CD4-positive, alpha-beta T cell (primary cell): ENCODE measurements around the gene TKFC. TPM values are rescaled to one million over a fixed set of nuclear protein-coding genes. Genes with fewer than 3 reads are reported as not detected.
"Not testable (repeated sequence)": the region's sequence is repeated elsewhere in the genome, so short reads cannot be mapped to it uniquely, and the experiment has no call there.

ENCODE experiments used
- ATAC-seq: fragments of 200-7000 bp; cut with Tn5 transposase; one replicate; pipeline ENCODE4 v1.10.0; 2022; ENCODE audit warnings: mild to moderate bottlenecking; ENCODE audit not compliant: poor library complexity
- CTCF ChIA-PET: fragments of 350-600 bp; sonication (Branson Sonifier 250); formaldehyde crosslinking; loops from one replicate; lab custom pipeline; 2021; ENCODE audit warnings: antibody characterized with exemption, inconsistent platforms; lab: Charles Lee
- POLR2A ChIA-PET: fragments of 350-600 bp; sonication (Branson Sonifier 250); formaldehyde crosslinking; loops from one replicate; lab custom pipeline; 2021; ENCODE audit warnings: antibody characterized with exemption, inconsistent platforms; lab: Charles Lee
- DNase-seq, 14 experiments: peaks; one replicate each; pipeline ENCODE4 v3.0.0-alpha.2; 2013 to 2020; ENCODE audit warnings: mixed read lengths in 2 of 14
- H3K27ac ChIP-seq, 2 donors: one replicate each; pipeline versions ENCODE4 v1.5.1 to v1.7.0; 2013; ENCODE audit warnings: low read length in 2 of 2, low read depth in 1 of 2, mild to moderate bottlenecking in 1 of 2
- H3K27me3 ChIP-seq, 2 experiments: 1 replicate in 1 of 2; 2 replicates in 1 of 2; pipeline versions ENCODE4 v1.6.1 to v1.7.0; 2013; ENCODE audit warnings: low read length in 2 of 2, control low read depth in 1 of 2, mild to moderate bottlenecking in 1 of 2, moderate library complexity in 1 of 2; ENCODE audit not compliant: insufficient read depth in 2 of 2, control insufficient read depth in 1 of 2
- H3K36me3 ChIP-seq: one replicate; pipeline ENCODE4 v1.6.1; 2013; ENCODE audit warnings: low read length, control low read depth; ENCODE audit not compliant: insufficient read depth
- H3K4me1 ChIP-seq: one replicate; pipeline ENCODE4 v1.6.1; 2013; ENCODE audit warnings: low read length, control low read depth; ENCODE audit not compliant: insufficient read depth
- H3K4me3 ChIP-seq: one replicate; pipeline ENCODE4 v1.5.1; 2013; ENCODE audit warnings: mild to moderate bottlenecking, low read length, moderate library complexity
- H3K9me3 ChIP-seq, 2 experiments: 1 replicate in 1 of 2; 2 replicates in 1 of 2; pipeline versions ENCODE4 v1.6.1 to v1.7.0; 2013; ENCODE audit warnings: low read length in 2 of 2, mild to moderate bottlenecking in 2 of 2, control low read depth in 1 of 2, moderate library complexity in 1 of 2; ENCODE audit not compliant: control insufficient read depth in 1 of 2, insufficient read depth in 1 of 2
- H3K27ac Mint-ChIP-seq: one replicate; pipeline ENCODE4 v1.8.0; 2020; ENCODE audit warnings: mixed read lengths
- H3K27me3 Mint-ChIP-seq: one replicate; pipeline ENCODE4 v1.8.0; 2021; ENCODE audit warnings: mixed read lengths
- H3K36me3 Mint-ChIP-seq: one replicate; pipeline ENCODE4 v1.8.0; 2021; ENCODE audit warnings: low read depth, mixed read lengths
- H3K4me1 Mint-ChIP-seq: one replicate; pipeline ENCODE4 v1.8.0; 2021; ENCODE audit warnings: low read depth, mixed read lengths
- H3K4me3 Mint-ChIP-seq: one replicate; pipeline ENCODE4 v1.8.0; 2020; ENCODE audit warnings: mild to moderate bottlenecking, mixed read lengths
- H3K9me3 Mint-ChIP-seq: one replicate; pipeline ENCODE4 v1.8.0; 2020; ENCODE audit warnings: mixed read lengths
- intact Hi-C, 2 experiments: fragments of 100-400 bp; cut with DNase I in 1 of 2; cut with micrococcal nuclease in 1 of 2; formaldehyde crosslinking; loops; one replicate each; pipeline versions ENCODE4 v1.15.1 to v1.9.0; 2023 to 2025; cut with DNase I, micrococcal nuclease
- total RNA-seq, 174 experiments: library from RNA in 2 of 174; stranded (reverse) in 2 of 174; gene quantifications; one replicate each; pipeline ENCODE4 v1.2.3 and lab custom pipeline; 2021 to 2026
- TF ChIP-seq, protein P1 (sequence below): fragments of 200-600 bp; IDR thresholded peaks from one replicate; pipeline ENCODE4 v1.8.0; 2022; ENCODE audit warnings: antibody characterized with exemption, mild to moderate bottlenecking

TKFC gene
- total RNA-seq, 2 experiments from 2014 or later: 21.8 to 26.3 TPM

DNA sequence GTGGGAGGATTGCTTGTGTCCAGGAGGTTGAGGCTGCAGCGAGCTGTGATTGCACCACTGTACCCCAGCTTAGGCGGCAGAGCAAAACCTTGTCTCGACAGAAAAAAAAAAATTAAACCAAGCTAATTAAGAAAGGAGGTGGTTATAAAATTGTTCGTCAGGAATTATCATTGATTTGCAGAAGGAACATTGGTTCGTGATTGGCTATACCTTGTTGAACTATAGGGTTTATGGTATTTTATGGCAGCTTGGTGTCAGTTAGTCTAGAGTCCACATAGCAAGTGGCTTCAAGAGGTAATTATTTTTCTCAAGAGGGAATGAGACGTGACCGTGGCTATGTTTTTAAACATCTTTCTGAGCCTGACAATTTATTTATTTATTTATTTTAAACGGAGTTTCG is 47.9 kb downstream of the TKFC start:
- Histone ChIP-seq H3K27me3 (no peaks in the 10 kb centered on the region), H3K36me3 (no peaks in the 10 kb centered on the region), H3K4me1 (peaks cover 5% of the 10 kb centered on the region), H3K4me3 (no peak overlapping the region), H3K9me3 (no peaks in the 10 kb centered on the region), H3K27ac (no peak overlapping the region)
- no peak for DNase-seq
- H3K27me3 Mint-ChIP-seq: no peaks in the 10 kb centered on the region
- ATAC-seq: no peak
- no peak overlapping the region for H3K4me3 Mint-ChIP-seq
- H3K27ac Mint-ChIP-seq: no peak overlapping the region
- TF ChIP-seq, protein P1, sequence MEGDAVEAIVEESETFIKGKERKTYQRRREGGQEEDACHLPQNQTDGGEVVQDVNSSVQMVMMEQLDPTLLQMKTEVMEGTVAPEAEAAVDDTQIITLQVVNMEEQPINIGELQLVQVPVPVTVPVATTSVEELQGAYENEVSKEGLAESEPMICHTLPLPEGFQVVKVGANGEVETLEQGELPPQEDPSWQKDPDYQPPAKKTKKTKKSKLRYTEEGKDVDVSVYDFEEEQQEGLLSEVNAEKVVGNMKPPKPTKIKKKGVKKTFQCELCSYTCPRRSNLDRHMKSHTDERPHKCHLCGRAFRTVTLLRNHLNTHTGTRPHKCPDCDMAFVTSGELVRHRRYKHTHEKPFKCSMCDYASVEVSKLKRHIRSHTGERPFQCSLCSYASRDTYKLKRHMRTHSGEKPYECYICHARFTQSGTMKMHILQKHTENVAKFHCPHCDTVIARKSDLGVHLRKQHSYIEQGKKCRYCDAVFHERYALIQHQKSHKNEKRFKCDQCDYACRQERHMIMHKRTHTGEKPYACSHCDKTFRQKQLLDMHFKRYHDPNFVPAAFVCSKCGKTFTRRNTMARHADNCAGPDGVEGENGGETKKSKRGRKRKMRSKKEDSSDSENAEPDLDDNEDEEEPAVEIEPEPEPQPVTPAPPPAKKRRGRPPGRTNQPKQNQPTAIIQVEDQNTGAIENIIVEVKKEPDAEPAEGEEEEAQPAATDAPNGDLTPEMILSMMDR: no peak
- H3K9me3 Mint-ChIP-seq: no peaks in the 10 kb centered on the region
- intact Hi-C loops: no loop called here
- CTCF ChIA-PET: interaction anchor here (9.3 kb wide), 1 partner anchor 45 kb away, joined by 173 read pairs; no protein-coding TSS in a partner anchor
- peaks cover 19% of the 10 kb centered on the region for H3K36me3 Mint-ChIP-seq
- H3K4me1 Mint-ChIP-seq: peaks cover 7% of the 10 kb centered on the region
- POLR2A ChIA-PET: interaction anchor here (1.5 to 2.2 kb wide), 2 partner anchors 12 to 19 kb away, joined by 4 to 9 read pairs; partner anchors contain the start of genes CYB561A3, TMEM138 and TMEM216

GRCh38 chr11:61383859-61384258 is 50.8 kb downstream of the TKFC start:
- H3K4me1 ChIP-seq, ATAC-seq, H3K4me3 ChIP-seq, H3K27ac ChIP-seq, H3K27me3 ChIP-seq, DNase-seq, H3K4me1 Mint-ChIP-seq, H3K27ac Mint-ChIP-seq, H3K27me3 Mint-ChIP-seq, H3K9me3 Mint-ChIP-seq, H3K9me3 ChIP-seq, H3K4me3 Mint-ChIP-seq, H3K36me3 Mint-ChIP-seq, H3K36me3 ChIP-seq: not testable (repeated sequence)
- POLR2A ChIA-PET: interaction anchor here (2.9 to 3.2 kb wide), 3 partner anchors 22 to 50 kb away, joined by 20 to 43 read pairs (median 26); partner anchors contain the start of genes CYB561A3, DDB1, TKFC and TMEM138
- intact Hi-C loops: loop anchor here in 1 of 2 experiments (2.0 kb wide), 1 partner anchor 553 kb away; no protein-coding TSS in a partner anchor
- CTCF ChIA-PET: interaction anchor here (2.5 to 9.3 kb wide), 2 partner anchors 17 to 48 kb away, joined by 11 to 173 read pairs; no protein-coding TSS in a partner anchor

DNA sequence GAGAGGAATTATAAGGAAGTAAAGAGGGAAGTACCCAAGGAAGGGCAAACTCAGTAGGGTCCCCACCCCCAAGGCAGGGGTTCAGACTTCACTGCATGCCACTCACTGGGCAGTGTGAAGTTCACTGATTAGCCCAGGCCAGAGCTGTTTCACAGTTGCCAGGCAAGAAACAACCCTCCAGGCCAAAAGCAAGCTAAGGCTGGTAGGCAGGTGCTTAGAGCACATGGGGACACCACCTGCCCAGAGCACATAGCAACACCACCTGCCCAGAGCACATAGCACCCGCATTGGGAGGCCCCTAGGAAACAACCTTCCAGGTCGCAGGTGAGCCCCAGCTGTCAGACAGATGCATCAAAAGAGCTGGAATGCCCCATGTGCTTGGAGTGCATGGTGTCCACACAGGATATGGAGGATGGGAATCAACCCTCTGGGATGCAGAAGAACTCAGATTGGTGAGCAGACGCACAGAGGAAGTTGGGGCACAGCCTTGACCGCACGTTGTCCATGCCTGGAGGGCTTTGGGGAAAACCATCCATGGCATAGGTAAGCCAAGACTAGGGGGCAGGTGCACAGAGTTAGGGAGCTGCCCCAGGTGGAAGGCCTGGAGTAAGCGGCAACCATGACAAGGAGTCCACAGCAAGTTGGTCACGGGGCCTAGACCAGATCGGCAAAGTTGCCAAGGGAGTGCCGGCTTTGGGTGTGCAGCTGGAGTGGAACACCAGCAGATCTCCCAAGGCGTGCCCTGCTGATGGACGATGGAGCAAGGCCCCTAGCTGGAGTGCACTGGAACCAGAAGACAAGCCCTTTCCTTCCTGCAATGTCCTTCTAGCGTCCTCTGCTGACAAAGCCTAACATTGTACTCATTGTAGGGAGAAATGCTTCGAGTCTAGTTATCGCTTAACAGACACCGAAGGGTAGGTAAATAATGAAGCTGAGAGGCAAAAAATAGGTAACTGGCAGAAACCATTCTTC is 51.5 kb downstream of the TKFC start:
- peaks cover 4% of the 10 kb centered on the region for H3K36me3 Mint-ChIP-seq
- H3K9me3 Mint-ChIP-seq: no peaks in the 10 kb centered on the region
- Histone ChIP-seq H3K4me3 (no peak overlapping the region), H3K36me3 (no peaks in the 10 kb centered on the region), H3K9me3 (no peaks in the 10 kb centered on the region), H3K27me3 (no peaks in the 10 kb centered on the region), H3K4me1 (peaks cover 6% of the 10 kb centered on the region), H3K27ac (no peak overlapping the region)
- H3K27ac Mint-ChIP-seq: no peak overlapping the region
- no peak for ATAC-seq
- no peaks in the 10 kb centered on the region for H3K27me3 Mint-ChIP-seq
- TF ChIP-seq, protein P1: no peak
- H3K4me3 Mint-ChIP-seq: no peak overlapping the region
- H3K4me1 Mint-ChIP-seq: peaks cover 7% of the 10 kb centered on the region
- no peak for DNase-seq
- ChIA-PET POLR2A (interaction anchor here (2.9 to 3.2 kb wide), 3 partner anchors 23 to 51 kb away, joined by 20 to 43 read pairs (median 26); partner anchors contain the start of genes CYB561A3, DDB1, TKFC and TMEM138), CTCF (interaction anchor here (0.6 to 9.3 kb wide), 11 partner anchors 10 to 554 kb away, joined by 3 to 173 read pairs (median 6); partner anchors contain the start of genes CYB561A3 and TMEM138)
- intact Hi-C loops: loop anchor here (1.0 to 2.0 kb wide), 3 partner anchors 48 to 554 kb away; no protein-coding TSS in a partner anchor
